UCSD-AML1 (cell line): ENCODE data around the gene CIB4.

ENCODE experiments used
- DNase-seq: peaks from one replicate; lab custom pipeline; 2025; ENCODE audit not compliant: unreplicated experiment; lab: John Stamatoyannopoulos, UW

CIB4 gene

GRCh38 chr2:26644188-26644835 is 3.1 kb upstream of the CIB4 start:
- DNase-seq = no peak

DNA sequence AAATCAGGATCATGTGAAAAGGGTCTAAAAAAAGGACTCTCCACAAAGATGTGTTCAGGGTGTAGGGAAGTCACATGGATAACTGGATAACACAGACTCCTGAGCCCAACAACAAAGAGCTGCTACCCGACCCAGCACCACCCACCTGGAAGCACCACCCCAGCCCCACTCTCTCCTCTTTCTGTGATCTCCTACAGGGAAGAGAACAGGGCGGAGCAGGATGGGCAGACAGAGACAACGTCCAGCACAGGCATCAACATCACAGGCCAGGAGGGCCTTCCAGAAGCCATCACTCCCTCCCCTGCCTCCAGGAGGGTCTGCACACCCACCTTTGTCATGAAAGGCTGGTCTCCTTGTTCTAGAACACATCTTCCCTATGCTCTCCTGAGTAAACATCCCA is 1.3 kb upstream of the CIB4 start:
- DNase-seq = no peak

- no peak for DNase-seq
Measured at GRCh38 chr2:26640331-26640745, 828 bp downstream of the CIB4 start.

GRCh38 chr2:26639685-26640243 is 1.4 kb downstream of the CIB4 start:
- no peak for DNase-seq

DNA sequence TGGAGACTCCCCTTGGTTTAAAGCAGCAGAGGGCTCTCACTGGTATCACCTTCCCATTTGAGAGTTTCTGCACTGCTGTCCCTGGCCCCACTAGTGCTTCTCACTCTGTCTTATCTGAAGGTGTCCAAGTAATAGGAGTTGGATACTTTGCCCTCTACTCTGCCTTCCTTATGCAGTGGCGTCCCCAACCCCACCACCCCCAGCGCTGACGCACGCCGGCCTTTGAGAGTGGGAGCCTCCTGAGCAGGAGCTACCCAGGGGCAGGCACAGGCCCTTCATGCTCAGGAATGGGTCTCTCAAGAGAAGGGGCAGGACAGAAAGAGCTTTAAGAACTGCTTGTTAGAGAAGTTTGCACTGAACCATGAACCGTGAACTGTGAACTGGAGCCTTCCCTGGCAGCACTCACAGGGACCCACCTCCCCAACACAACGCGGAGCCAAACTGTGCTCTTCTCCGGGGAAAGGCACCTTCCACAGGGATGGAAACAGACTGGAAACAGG is 3.3 kb downstream of the CIB4 start:
- DNase-seq = no peak

DNA sequence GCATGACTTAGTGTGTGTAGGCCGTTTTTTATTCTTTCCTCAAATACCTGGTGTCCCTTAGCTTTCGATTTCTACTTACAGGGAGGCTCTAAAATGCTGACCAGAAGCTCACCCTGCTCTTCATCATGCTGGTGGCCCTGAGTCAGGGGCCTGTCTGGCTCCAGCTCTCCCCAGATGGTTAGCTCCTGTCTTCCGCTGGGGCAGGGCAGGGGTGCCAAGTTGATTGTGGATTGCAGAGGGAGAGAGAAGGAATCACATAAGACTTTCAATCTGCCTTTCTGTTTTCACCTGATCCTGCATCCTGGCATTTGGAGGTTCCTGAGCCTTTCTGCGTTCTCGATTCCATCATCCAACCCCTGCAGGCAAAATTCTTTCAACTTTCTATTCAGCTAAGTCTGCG is 4.2 kb downstream of the CIB4 start:
- no peak for DNase-seq

GRCh38 chr2:26635401-26635800 is 5.8 kb downstream of the CIB4 start:
- no peak for DNase-seq

GRCh38 chr2:26634636-26635230 is 6.4 kb downstream of the CIB4 start:
- DNase-seq = no peak

DNA sequence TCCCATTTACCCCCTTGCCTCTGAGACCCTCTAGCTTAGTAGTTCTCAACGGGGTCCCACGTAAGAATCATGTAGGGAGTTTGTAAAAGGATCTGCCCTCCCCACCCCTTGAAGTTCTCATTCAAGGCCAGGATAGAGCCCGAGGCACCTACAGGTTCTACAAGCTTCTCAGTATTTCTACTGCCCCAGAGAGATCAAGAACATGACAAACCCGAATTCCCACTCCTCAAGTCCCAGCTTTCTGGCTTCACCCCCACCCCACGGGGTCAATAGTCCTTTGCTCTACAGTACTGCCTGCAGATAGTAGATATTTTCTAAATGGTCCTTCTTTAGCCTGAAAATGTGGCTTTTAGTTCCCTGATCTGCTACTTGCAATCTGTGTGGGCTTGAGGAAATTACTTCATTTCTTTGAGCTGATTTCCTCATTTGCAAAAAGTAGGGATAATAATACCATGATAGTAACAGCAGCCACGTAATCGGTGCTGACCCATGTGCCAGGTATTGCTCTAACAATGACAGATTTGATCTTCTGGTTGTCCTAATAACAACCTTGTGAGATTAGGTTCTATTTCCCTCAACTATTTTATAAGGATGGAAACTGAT is 7.1 kb downstream of the CIB4 start:
- no peak for DNase-seq

DNA sequence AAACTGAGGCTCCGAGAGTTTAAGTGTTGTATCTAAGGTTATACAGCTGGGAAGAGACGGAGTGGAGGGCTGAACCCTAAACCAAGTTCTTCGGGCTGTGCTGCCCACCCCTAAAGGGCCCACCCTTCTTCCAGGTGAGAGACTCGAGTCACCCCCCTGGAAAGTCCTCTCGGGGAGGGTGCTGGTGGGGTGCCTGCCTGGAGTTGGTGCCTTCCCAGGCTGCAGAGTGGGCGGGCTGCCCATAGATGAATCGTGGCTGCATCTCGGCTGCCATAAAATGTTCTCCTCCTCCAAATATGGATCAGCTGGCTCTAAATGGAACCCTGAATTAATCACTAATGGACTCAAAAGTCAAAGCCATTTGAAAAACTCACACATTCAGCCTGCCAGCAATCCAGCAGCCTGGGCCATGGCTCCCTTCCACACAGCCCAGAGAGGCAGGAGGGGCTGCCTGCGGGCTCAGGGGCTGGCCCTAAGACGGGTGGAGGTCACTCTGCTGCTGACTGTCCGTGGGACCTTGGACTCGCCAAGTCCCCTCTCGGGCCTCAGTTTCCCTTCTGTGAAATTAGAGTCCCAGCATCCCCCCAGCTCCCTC is 7.7 kb downstream of the CIB4 start:
- DNase-seq = no peak

DNA sequence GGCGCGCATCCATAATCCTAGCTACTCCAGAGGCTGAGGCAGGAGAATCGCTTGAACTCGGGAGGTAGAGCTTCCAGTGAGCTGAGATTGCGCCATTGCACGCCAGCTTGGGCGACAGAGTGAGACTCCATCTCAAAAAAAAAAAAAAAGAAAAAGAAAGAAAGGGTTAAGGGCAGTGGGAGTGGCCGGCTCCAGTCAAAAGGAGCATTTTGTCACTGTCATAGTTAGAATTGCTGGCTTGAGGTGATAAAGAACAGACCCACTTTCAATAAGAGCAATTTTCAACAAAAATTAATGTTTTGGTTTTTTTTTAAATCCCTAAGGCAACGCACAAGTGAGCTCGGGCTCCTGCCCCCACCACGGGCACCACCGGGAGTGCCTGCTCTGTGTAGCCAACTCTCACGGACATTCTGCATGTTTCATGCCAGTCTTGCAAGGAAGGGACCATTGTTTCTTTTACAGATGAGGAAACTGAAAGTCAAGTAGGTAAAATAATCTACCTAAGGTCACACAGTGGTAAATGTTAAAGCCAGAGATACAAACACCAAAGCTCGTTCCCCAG is 8.5 kb downstream of the CIB4 start:
- no peak for DNase-seq

GRCh38 chr2:26631401-26632170 is 9.6 kb downstream of the CIB4 start:
- DNase-seq = no peak

DNA sequence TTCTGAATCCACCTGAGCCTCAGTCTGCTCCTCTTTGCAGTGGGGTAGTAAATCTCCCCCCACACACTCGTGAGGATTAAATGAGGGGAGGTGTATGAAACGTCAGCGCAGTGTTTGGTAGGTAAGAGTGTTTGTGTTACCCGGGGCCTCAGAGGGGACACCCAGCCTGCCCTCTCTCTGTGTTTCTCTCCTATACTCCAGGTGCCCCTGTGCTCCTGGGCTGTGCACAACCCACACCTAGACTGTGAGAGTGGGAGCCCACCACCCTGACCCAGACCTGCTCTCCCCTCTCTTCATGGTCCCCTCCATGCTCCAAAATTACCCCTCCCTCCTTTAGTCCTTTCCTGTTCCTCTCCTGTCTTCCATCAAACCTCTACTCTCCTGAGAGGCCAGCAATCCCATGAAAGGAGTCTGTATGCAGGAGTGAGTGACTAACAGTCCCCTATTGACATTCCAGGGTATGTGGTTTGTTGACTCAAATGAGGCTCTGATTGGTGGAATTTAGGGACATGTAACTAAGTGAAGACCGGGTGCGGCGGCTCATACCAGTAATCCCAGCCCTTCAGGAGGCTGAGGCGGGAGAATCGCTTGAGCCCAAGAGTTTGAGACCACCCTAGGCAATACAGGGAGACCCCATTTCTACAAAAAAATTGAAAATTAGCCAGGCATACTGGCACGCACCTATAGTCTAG is 10.4 kb downstream of the CIB4 start:
- DNase-seq = no peak

GRCh38 chr2:26630235-26630634 is 10.9 kb downstream of the CIB4 start:
- no peak for DNase-seq

GRCh38 chr2:26629751-26630150 is 11.4 kb downstream of the CIB4 start:
- DNase-seq = no peak

DNA sequence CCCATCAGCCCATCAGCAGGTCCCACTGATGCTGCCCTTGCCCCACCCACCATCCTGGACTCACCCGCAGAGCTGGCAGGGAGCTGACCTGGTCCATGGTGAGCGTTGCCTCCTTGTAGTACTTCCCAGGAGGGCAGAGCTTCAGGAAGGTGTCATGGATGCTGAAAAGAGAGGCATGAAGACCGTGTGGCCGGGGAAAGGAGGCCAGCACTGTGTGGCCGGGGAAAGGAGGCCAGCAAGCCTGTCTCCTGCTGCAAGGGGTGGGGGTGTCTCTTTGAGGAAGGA is 11.9 kb downstream of the CIB4 start:
- no peak for DNase-seq

DNA sequence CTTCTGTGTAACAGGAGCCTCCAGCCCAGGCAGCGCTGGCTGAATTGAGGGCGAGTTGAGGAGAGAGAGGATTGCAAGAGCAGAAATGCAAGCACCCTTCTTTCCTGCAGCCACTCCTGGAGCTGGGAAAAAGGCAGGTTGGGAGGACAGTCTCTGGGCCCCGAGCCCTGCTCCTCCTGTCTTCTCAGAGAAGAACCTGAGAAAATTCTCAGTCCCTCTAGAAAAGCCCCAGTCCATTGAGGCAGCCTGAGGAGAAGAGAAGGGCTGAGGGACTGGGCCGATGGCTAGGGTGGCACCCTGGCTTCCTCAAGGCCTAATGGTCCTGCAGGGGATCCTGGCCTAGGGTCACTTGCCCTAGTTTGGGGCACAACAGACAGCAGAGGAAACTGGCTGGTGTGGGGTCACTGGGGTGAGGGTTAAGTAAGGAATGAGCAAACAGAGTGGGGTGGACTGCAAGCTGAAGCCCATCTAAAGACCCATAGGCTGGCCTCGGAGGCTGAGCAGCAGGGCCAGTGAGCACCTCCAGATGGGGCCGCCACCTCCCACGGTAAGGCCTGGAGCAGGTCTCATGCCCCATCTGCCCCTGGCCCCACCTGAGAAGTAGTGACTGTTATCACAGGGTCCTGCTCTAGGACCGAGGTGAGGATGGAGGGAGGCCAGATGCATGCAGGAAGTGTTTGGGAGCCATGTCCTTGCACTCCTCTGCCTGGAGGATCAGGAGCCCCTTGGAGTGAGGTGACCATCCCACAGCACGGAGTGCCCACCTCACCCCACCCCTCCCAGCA is 12.4 kb downstream of the CIB4 start:
- no peak for DNase-seq

DNA sequence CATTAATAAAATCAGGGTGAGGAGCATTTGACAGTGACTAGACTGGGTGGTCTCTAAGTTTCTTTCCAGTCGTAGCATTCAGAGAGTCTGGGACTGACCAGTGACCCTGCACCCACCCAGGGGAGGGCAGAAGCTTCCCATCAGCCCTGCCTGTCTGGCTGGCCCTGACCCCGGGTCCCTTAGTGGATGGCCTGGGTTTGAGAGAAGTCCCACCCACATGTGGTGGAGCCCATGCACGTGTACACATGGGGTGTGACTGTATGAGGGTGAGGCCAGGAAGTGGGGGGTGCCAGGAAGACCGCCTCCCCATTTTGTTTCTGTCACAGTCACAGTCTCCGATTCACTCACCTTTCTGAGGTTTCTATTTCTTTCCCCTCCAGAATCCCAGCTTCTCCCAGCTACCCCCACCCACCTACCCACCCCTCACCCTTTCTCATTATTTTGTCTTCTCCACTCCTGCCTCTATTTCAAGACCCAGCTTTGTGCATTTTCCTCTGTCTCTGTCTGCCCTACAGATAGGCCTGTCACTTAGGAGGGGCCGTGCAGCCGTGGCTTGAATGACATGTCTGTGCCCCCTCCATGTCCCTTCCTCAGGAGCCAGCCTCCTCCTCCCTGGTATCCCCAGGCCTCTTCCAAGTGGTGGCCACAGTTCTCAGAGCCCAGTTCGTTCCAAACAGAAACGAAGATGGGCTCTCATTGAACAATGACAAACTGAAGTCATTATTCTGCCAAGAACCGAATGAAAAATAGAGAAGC is 13.6 kb downstream of the CIB4 start:
- no peak for DNase-seq

GRCh38 chr2:26626606-26627005 is 14.6 kb downstream of the CIB4 start:
- DNase-seq = no peak
